A549 treated with CpdA at 1 μM for 4 hours (cell line): Measurements from ENCODE around the gene CSNK1A1. TPM values are rescaled to one million over a fixed set of nuclear protein-coding genes. Genes with fewer than 3 reads are reported as not detected.

Experiments used
- total RNA-seq: library from RNA; stranded (reverse); fragments of 200-300 nt; extraction: Qiagen RNA extraction; gene quantifications from 5 replicates; pipeline ENCODE4 v1.2.3, GENCODE V29; 2022; ENCODE audit warnings: low read depth

CSNK1A1 gene
- total RNA-seq: 109 to 133 TPM (median 121 TPM) in 5 replicates

GRCh38 chr5:149551227-149552037, at the start of gene CSNK1A1:
Gene CSNK1A1, minus strand, starts transcription at chr5:149551439. Its CDS starts 475 bp downstream, at chr5:149550964.

GRCh38 chr5:149581192-149581861, 30.1 kb upstream of the CSNK1A1 start, which contains the start of gene ARHGEF37:
Gene ARHGEF37, plus strand, starts transcription at chr5:149581498. Its CDS starts 16,272 bp downstream, at chr5:149597770.

Other genes with a start within 250 kb of the CSNK1A1 start
- gene GRPEL2, start 205.9 kb downstream of the CSNK1A1 start, total RNA-seq: 7.2 to 8.8 TPM (median 7.5 TPM) in 5 replicates
- gene PCYOX1L, start 193.4 kb downstream of the CSNK1A1 start, total RNA-seq: 2.4 to 2.7 TPM (median 2.4 TPM) in 5 replicates
- 0.29 TPM in 1 of 5 replicates, not detected in the others for gene IL17B, start 172.1 kb downstream of the CSNK1A1 start, total RNA-seq
- gene ARHGEF37, start 30.1 kb upstream of the CSNK1A1 start, total RNA-seq: 0.77 to 1.1 TPM (median 0.90 TPM) in 5 replicates
- gene PPARGC1B, start 178.9 kb upstream of the CSNK1A1 start, total RNA-seq: 2.0 to 3.4 TPM (median 2.3 TPM) in 5 replicates